ENCODE measurements around the gene ZNF655. TPM values are rescaled to one million over a fixed set of nuclear protein-coding genes. Genes with fewer than 3 reads are reported as not detected.

ZNF655 gene
- total RNA-seq, 1 donor from 2014 or later, result 31.3 TPM

GRCh38 chr7:99619571-99620130 lies 61.2 kb downstream of the ZNF655 start:
- H3K36me3 ChIP-seq (ENCODE audit: control insufficient read depth in 3 of 3, insufficient read depth in 3 of 3, low read length in 3 of 3), result peaks cover 51 to 63% (median 59%) of the 10 kb centered on the region in 3 donors

GRCh38 chr7:99621271-99621670 lies 62.8 kb downstream of the ZNF655 start:
- Histone ChIP-seq H3K36me3 (ENCODE audit: control insufficient read depth in 3 of 3, insufficient read depth in 3 of 3, low read length in 3 of 3) (peaks cover 66 to 79% (median 75%) of the 10 kb centered on the region in 3 donors), H3K4me3 (ENCODE audit: low read length in 3 of 3) (no peak overlapping the region), H3K4me1 (ENCODE audit: control insufficient read depth in 3 of 3, insufficient read depth in 3 of 3, low read length in 3 of 3) (peaks cover 9 to 13% (median 11%) of the 10 kb centered on the region in 3 donors), H3K9me3 (ENCODE audit: control insufficient read depth in 3 of 3, low read length in 3 of 3) (no peaks in the 10 kb centered on the region), H3K27ac (ENCODE audit: low read depth, low read length) (no peak overlapping the region), H3K9ac (ENCODE audit: low read depth in 1 of 3, low read length in 3 of 3) (no peak overlapping the region), H3K27me3 (ENCODE audit: control insufficient read depth in 3 of 3, insufficient read depth in 3 of 3, low read length in 3 of 3) (no peaks in the 10 kb centered on the region)

More at GRCh38 chr7:99619571-99620130, 61.2 kb downstream of the ZNF655 start:
- no peak overlapping the region for H3K9ac ChIP-seq (ENCODE audit: low read depth in 1 of 3, low read length in 3 of 3)
- H3K27ac ChIP-seq (ENCODE audit: low read depth, low read length), result no peak overlapping the region
- no peak overlapping the region for H3K4me3 ChIP-seq (ENCODE audit: low read length in 3 of 3)
- no peaks in the 10 kb centered on the region for H3K9me3 ChIP-seq (ENCODE audit: control insufficient read depth in 3 of 3, low read length in 3 of 3)
- H3K4me1 ChIP-seq (ENCODE audit: control insufficient read depth in 3 of 3, insufficient read depth in 3 of 3, low read length in 3 of 3), result peaks cover 9 to 16% (median 11%) of the 10 kb centered on the region in 3 donors
- no peaks in the 10 kb centered on the region for H3K27me3 ChIP-seq (ENCODE audit: control insufficient read depth in 3 of 3, insufficient read depth in 3 of 3, low read length in 3 of 3)

GRCh38 chr7:99622596-99622995 lies 64.2 kb downstream of the ZNF655 start:
- Histone ChIP-seq H3K27me3 (ENCODE audit: control insufficient read depth in 3 of 3, insufficient read depth in 3 of 3, low read length in 3 of 3) (no peaks in the 10 kb centered on the region), H3K27ac (ENCODE audit: low read depth, low read length) (no peak overlapping the region), H3K9ac (ENCODE audit: low read depth in 1 of 3, low read length in 3 of 3) (no peak overlapping the region), H3K4me3 (ENCODE audit: low read length in 3 of 3) (no peak overlapping the region), H3K4me1 (ENCODE audit: control insufficient read depth in 3 of 3, insufficient read depth in 3 of 3, low read length in 3 of 3) (peaks cover 4 to 6% (median 6%) of the 10 kb centered on the region in 3 donors), H3K36me3 (ENCODE audit: control insufficient read depth in 3 of 3, insufficient read depth in 3 of 3, low read length in 3 of 3) (peaks cover 73 to 93% (median 88%) of the 10 kb centered on the region in 3 donors), H3K9me3 (ENCODE audit: control insufficient read depth in 3 of 3, low read length in 3 of 3) (no peaks in the 10 kb centered on the region)

- H3K36me3 ChIP-seq (ENCODE audit: control insufficient read depth in 3 of 3, insufficient read depth in 3 of 3, low read length in 3 of 3), result peaks cover 73 to 96% (median 90%) of the 10 kb centered on the region in 3 donors
- H3K4me3 ChIP-seq (ENCODE audit: low read length in 3 of 3), result no peak overlapping the region
- no peaks in the 10 kb centered on the region for H3K9me3 ChIP-seq (ENCODE audit: control insufficient read depth in 3 of 3, low read length in 3 of 3)
- no peaks in the 10 kb centered on the region for H3K27me3 ChIP-seq (ENCODE audit: control insufficient read depth in 3 of 3, insufficient read depth in 3 of 3, low read length in 3 of 3)
- H3K27ac ChIP-seq (ENCODE audit: low read depth, low read length), result no peak overlapping the region
- H3K4me1 ChIP-seq (ENCODE audit: control insufficient read depth in 3 of 3, insufficient read depth in 3 of 3, low read length in 3 of 3), result peaks cover 0 to under 1% (median 0%) of the 10 kb centered on the region in 3 donors
- no peak overlapping the region for H3K9ac ChIP-seq (ENCODE audit: low read depth in 1 of 3, low read length in 3 of 3)
These were observed 64.8 kb downstream of the ZNF655 start for GRCh38 chr7:99623091-99623693.

GRCh38 chr7:99623702-99624447 lies 65.4 kb downstream of the ZNF655 start:
- H3K36me3 ChIP-seq (ENCODE audit: control insufficient read depth in 3 of 3, insufficient read depth in 3 of 3, low read length in 3 of 3), result peaks cover 75 to 97% (median 92%) of the 10 kb centered on the region in 3 donors
- H3K27ac ChIP-seq (ENCODE audit: low read depth, low read length), result no peak overlapping the region
- no peaks in the 10 kb centered on the region for H3K27me3 ChIP-seq (ENCODE audit: control insufficient read depth in 3 of 3, insufficient read depth in 3 of 3, low read length in 3 of 3)
- H3K4me1 ChIP-seq (ENCODE audit: control insufficient read depth in 3 of 3, insufficient read depth in 3 of 3, low read length in 3 of 3), result no peaks in the 10 kb centered on the region
- H3K9ac ChIP-seq (ENCODE audit: low read depth in 1 of 3, low read length in 3 of 3), result no peak overlapping the region
- H3K4me3 ChIP-seq (ENCODE audit: low read length in 3 of 3), result no peak overlapping the region
- no peaks in the 10 kb centered on the region for H3K9me3 ChIP-seq (ENCODE audit: control insufficient read depth in 3 of 3, low read length in 3 of 3)

GRCh38 chr7:99624484-99624883 lies 66.0 kb downstream of the ZNF655 start:
- H3K4me3 ChIP-seq (ENCODE audit: low read length in 3 of 3), result no peak overlapping the region

GRCh38 chr7:99625321-99625720 lies 66.9 kb downstream of the ZNF655 start:
- H3K36me3 ChIP-seq (ENCODE audit: control insufficient read depth in 3 of 3, insufficient read depth in 3 of 3, low read length in 3 of 3), result peaks cover 77 to 97% (median 93%) of the 10 kb centered on the region in 3 donors

More at GRCh38 chr7:99624484-99624883, 66.0 kb downstream of the ZNF655 start:
- no peaks in the 10 kb centered on the region for H3K27me3 ChIP-seq (ENCODE audit: control insufficient read depth in 3 of 3, insufficient read depth in 3 of 3, low read length in 3 of 3)
- H3K36me3 ChIP-seq (ENCODE audit: control insufficient read depth in 3 of 3, insufficient read depth in 3 of 3, low read length in 3 of 3), result peaks cover 77 to 97% (median 93%) of the 10 kb centered on the region in 3 donors
- H3K9ac ChIP-seq (ENCODE audit: low read depth in 1 of 3, low read length in 3 of 3), result no peak overlapping the region
- H3K9me3 ChIP-seq (ENCODE audit: control insufficient read depth in 3 of 3, low read length in 3 of 3), result no peaks in the 10 kb centered on the region
- no peak overlapping the region for H3K27ac ChIP-seq (ENCODE audit: low read depth, low read length)
- no peaks in the 10 kb centered on the region for H3K4me1 ChIP-seq (ENCODE audit: control insufficient read depth in 3 of 3, insufficient read depth in 3 of 3, low read length in 3 of 3)

GRCh38 chr7:99625961-99626360 lies 67.5 kb downstream of the ZNF655 start:
- Histone ChIP-seq H3K4me3 (ENCODE audit: low read length in 3 of 3) (no peak overlapping the region), H3K36me3 (ENCODE audit: control insufficient read depth in 3 of 3, insufficient read depth in 3 of 3, low read length in 3 of 3) (peaks cover 76 to 97% (median 92%) of the 10 kb centered on the region in 3 donors), H3K27me3 (ENCODE audit: control insufficient read depth in 3 of 3, insufficient read depth in 3 of 3, low read length in 3 of 3) (no peaks in the 10 kb centered on the region), H3K9me3 (ENCODE audit: control insufficient read depth in 3 of 3, low read length in 3 of 3) (no peaks in the 10 kb centered on the region), H3K27ac (ENCODE audit: low read depth, low read length) (no peak overlapping the region), H3K9ac (ENCODE audit: low read depth in 1 of 3, low read length in 3 of 3) (no peak overlapping the region), H3K4me1 (ENCODE audit: control insufficient read depth in 3 of 3, insufficient read depth in 3 of 3, low read length in 3 of 3) (no peaks in the 10 kb centered on the region)

More at GRCh38 chr7:99625321-99625720, 66.9 kb downstream of the ZNF655 start:
- H3K9me3 ChIP-seq (ENCODE audit: control insufficient read depth in 3 of 3, low read length in 3 of 3), result no peaks in the 10 kb centered on the region
- H3K27me3 ChIP-seq (ENCODE audit: control insufficient read depth in 3 of 3, insufficient read depth in 3 of 3, low read length in 3 of 3), result no peaks in the 10 kb centered on the region
- no peak overlapping the region for H3K27ac ChIP-seq (ENCODE audit: low read depth, low read length)
- H3K9ac ChIP-seq (ENCODE audit: low read depth in 1 of 3, low read length in 3 of 3), result no peak overlapping the region
- H3K4me1 ChIP-seq (ENCODE audit: control insufficient read depth in 3 of 3, insufficient read depth in 3 of 3, low read length in 3 of 3), result no peaks in the 10 kb centered on the region
- no peak overlapping the region for H3K4me3 ChIP-seq (ENCODE audit: low read length in 3 of 3)

Measured in skeletal muscle tissue (tissue), 4 donors.